Fibroblast of villous mesenchyme (primary cell): Measurements from ENCODE around the gene CELF5. TPM values are rescaled to one million over a fixed set of nuclear protein-coding genes. Genes with fewer than 3 reads are reported as not detected.
A peak's percentile ranks its signal among the peaks of the same experiment; 100 is the strongest.

ENCODE experiments used
- DNase-seq: peaks from one replicate; pipeline ENCODE4 v3.0.0-alpha.2; 2010; ENCODE audit warnings: low read depth
- H3K4me3 ChIP-seq: 2 replicates; pipeline ENCODE4 v1.5.1; 2011; ENCODE audit warnings: low read depth, mild to moderate bottlenecking, low read length
- CTCF ChIP-seq: IDR thresholded peaks from 2 replicates; pipeline ENCODE4 v1.5.1; 2012; ENCODE audit warnings: low read depth, mild to moderate bottlenecking, low read length; ENCODE audit not compliant: insufficient read depth
- total RNA-seq: library from RNA; depleted of rRNA; stranded (reverse); fragments of >200 nt; gene quantifications from 2 replicates; pipeline ENCODE4 v1.2.3, GENCODE V29; 2012

Gene CELF5
- total RNA-seq, 1 donor, result under 0.01 TPM

- H3K4me3 ChIP-seq, result no peak overlapping the region
- no peak for DNase-seq
- no peak for TF ChIP-seq CTCF
Observed at GRCh38 chr19:3281026-3281425, 56.6 kb downstream of the CELF5 start.

- DNase-seq, result no peak
- no peak for TF ChIP-seq CTCF
Observed at GRCh38 chr19:3282155-3282554, 57.7 kb downstream of the CELF5 start.

GRCh38 chr19:3282564-3282963 is 58.1 kb downstream of the CELF5 start:
- no peak for TF ChIP-seq CTCF
- H3K4me3 ChIP-seq, result no peak overlapping the region
- no peak for DNase-seq

More at GRCh38 chr19:3282155-3282554, 57.7 kb downstream of the CELF5 start:
- H3K4me3 ChIP-seq, result no peak overlapping the region

- no peak for TF ChIP-seq CTCF
- DNase-seq, result no peak
- H3K4me3 ChIP-seq, result no peak overlapping the region
Observed at GRCh38 chr19:3283246-3283751, 58.8 kb downstream of the CELF5 start.

- DNase-seq, result no peak
- no peak overlapping the region for H3K4me3 ChIP-seq
- no peak for TF ChIP-seq CTCF
Observed at GRCh38 chr19:3283886-3284657, 59.6 kb downstream of the CELF5 start.

GRCh38 chr19:3284759-3285646 is 60.5 kb downstream of the CELF5 start:
- H3K4me3 ChIP-seq, result peak overlapping the region; percentile 15
- no peak for TF ChIP-seq CTCF
- DNase-seq, result peak; percentile 46
